Keratinocyte (primary cell): ENCODE results near the gene CACNG5. TPM values are rescaled to one million over a fixed set of nuclear protein-coding genes. Genes with fewer than 3 reads are reported as not detected.

Experiments used
- DNase-seq: peaks from one replicate; pipeline ENCODE4 v3.0.0-alpha.2; 2011; ENCODE audit warnings: low read depth, missing footprints, low spot score
- FAIRE-seq: peaks from 2 replicates; lab custom pipeline; 2011; peaks lifted over from hg19 to GRCh38; lab: Jason Lieb, UNC
- H2AFZ ChIP-seq: 2 replicates; pipeline ENCODE4 v1.6.0; 2012; ENCODE audit warnings: low read length, control low read depth, inconsistent platforms; ENCODE audit not compliant: control insufficient read depth
- H3K27ac ChIP-seq: 2 replicates; pipeline ENCODE4 v1.5.1; 2011; ENCODE audit warnings: low read length; ENCODE audit not compliant: control insufficient read depth, insufficient read depth
- H3K27me3 ChIP-seq: 3 replicates; pipeline ENCODE4 v1.6.0; 2011; ENCODE audit warnings: low read length; ENCODE audit not compliant: control insufficient read depth, insufficient read depth; ENCODE audit errors: extremely low read depth
- H3K36me3 ChIP-seq, 2 experiments: 2 replicates in 1 of 2; 3 replicates in 1 of 2; pipeline ENCODE4 v1.5.1; 2011; ENCODE audit warnings: low read length in 2 of 2, mild to moderate bottlenecking in 1 of 2; ENCODE audit not compliant: control insufficient read depth in 2 of 2, insufficient read depth in 2 of 2; ENCODE audit errors: extremely low read depth in 1 of 2
- H3K4me1 ChIP-seq: 3 replicates; pipeline ENCODE4 v1.5.1; 2011; ENCODE audit warnings: low read length; ENCODE audit not compliant: control insufficient read depth, insufficient read depth; ENCODE audit errors: extremely low read depth
- H3K4me2 ChIP-seq: 3 replicates; pipeline ENCODE4 v1.6.0; 2011; ENCODE audit warnings: low read depth, low read length; ENCODE audit not compliant: control insufficient read depth, insufficient read depth; ENCODE audit errors: extremely low read depth
- H3K4me3 ChIP-seq, 3 experiments: fragments of 200-600 bp in 1 of 3; sonication (generic) in 1 of 3; 2 replicates in 2 of 3; 3 replicates in 1 of 3; pipeline ENCODE4 v1.5.1; 2011 to 2016; ENCODE audit warnings: low read length in 3 of 3, mild to moderate bottlenecking in 3 of 3, control low read depth in 2 of 3, inconsistent platforms in 1 of 3, low read depth in 1 of 3, mixed read lengths in 1 of 3, mixed run types in 1 of 3, moderate library complexity in 1 of 3; ENCODE audit not compliant: control insufficient read depth in 2 of 3, insufficient read depth in 2 of 3; ENCODE audit errors: extremely low read depth in 1 of 3
- H3K79me2 ChIP-seq: 2 replicates; pipeline ENCODE4 v1.6.0; 2012; ENCODE audit warnings: low read length; ENCODE audit not compliant: control insufficient read depth, insufficient read depth
- H3K9ac ChIP-seq: 3 replicates; pipeline ENCODE4 v1.6.0; 2011; ENCODE audit warnings: low read length; ENCODE audit not compliant: control insufficient read depth, insufficient read depth; ENCODE audit errors: extremely low read depth
- H3K9me1 ChIP-seq: 3 replicates; pipeline ENCODE4 v1.6.0; 2011; ENCODE audit warnings: low read length; ENCODE audit not compliant: control insufficient read depth, insufficient read depth; ENCODE audit errors: extremely low read depth
- H3K9me3 ChIP-seq: 2 replicates; pipeline ENCODE4 v1.5.1; 2012; ENCODE audit warnings: low read depth, low read length; ENCODE audit not compliant: control insufficient read depth
- H4K20me1 ChIP-seq: 3 replicates; pipeline ENCODE4 v1.6.0; 2011; ENCODE audit warnings: low read length; ENCODE audit not compliant: control insufficient read depth, insufficient read depth; ENCODE audit errors: extremely low read depth
- EZH2 ChIP-seq: IDR thresholded peaks from one replicate; pipeline ENCODE4 v1.6.1; 2012; ENCODE audit warnings: inconsistent platforms, mild to moderate bottlenecking, low read length, moderate library complexity
- dilution Hi-C: fragments of 300-500 bp; cut with MboI; formaldehyde crosslinking; loops from one replicate; pipeline ENCODE4 v1.7.0; 2020; ENCODE audit warnings: low sequenced_read_pairs; ENCODE audit not compliant: extremely low pct_ligation_motif_present
- polyA minus RNA-seq, 3 experiments: library from RNA; depleted of rRNA, polyadenylated mRNA; stranded (reverse); fragments of >200 nt; gene quantifications; 1 replicate in 1 of 3; 2 replicates in 1 of 3; 3 replicates in 1 of 3; pipeline ENCODE4 v1.2.3, GENCODE V29; 2011
- polyA plus RNA-seq, 5 experiments: library from polyadenylated mRNA; depleted of rRNA in 3 of 5; stranded (reverse) in 3 of 5; stranded (forward) in 1 of 5; unstranded in 1 of 5; fragments of >200 nt; gene quantifications; 1 replicate in 1 of 5; 2 replicates in 3 of 5; 3 replicates in 1 of 5; pipeline versions ENCODE4 v1.2.1 to v1.2.3, GENCODE V29; 2011 to 2012; ENCODE audit warnings: missing spikeins in 2 of 5, low read depth in 1 of 5, low replicate concordance in 1 of 5
- TF ChIP-seq, protein P1 (sequence below), 3 experiments: IDR thresholded peaks in 1 of 3; conservative IDR thresholded peaks in 1 of 3; optimal IDR thresholded peaks in 1 of 3; 2 replicates in 2 of 3; 3 replicates in 1 of 3; pipeline versions ENCODE3 to v1.5.1; 2011; ENCODE audit warnings: low read length in 3 of 3, mild to moderate bottlenecking in 3 of 3, moderate library complexity in 2 of 3, control low read depth in 1 of 3, inconsistent platforms in 1 of 3; ENCODE audit not compliant: insufficient read depth in 2 of 3; ENCODE audit errors: extremely low read depth in 1 of 3

CACNG5 gene, protein sequence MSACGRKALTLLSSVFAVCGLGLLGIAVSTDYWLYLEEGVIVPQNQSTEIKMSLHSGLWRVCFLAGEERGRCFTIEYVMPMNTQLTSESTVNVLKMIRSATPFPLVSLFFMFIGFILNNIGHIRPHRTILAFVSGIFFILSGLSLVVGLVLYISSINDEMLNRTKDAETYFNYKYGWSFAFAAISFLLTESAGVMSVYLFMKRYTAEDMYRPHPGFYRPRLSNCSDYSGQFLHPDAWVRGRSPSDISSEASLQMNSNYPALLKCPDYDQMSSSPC
- polyA plus RNA-seq = not detected in 3 replicates
- polyA plus RNA-seq (2011; ENCODE audit: low read depth) = not detected
- polyA plus RNA-seq (2011; cell fraction: cytosol; rRNA removed) = not detected in 2 replicates
- not detected in 2 replicates for polyA plus RNA-seq (2011; cell fraction: nucleus; rRNA removed)
- polyA plus RNA-seq (2012; ENCODE audit: low replicate concordance) = not detected in 2 replicates
- not detected in 3 replicates for polyA minus RNA-seq
- polyA minus RNA-seq (2011; cell fraction: cytosol; rRNA and poly(A)+ RNA removed) = not detected
- not detected in 2 replicates for polyA minus RNA-seq (2011; cell fraction: nucleus; rRNA and poly(A)+ RNA removed)

DNA sequence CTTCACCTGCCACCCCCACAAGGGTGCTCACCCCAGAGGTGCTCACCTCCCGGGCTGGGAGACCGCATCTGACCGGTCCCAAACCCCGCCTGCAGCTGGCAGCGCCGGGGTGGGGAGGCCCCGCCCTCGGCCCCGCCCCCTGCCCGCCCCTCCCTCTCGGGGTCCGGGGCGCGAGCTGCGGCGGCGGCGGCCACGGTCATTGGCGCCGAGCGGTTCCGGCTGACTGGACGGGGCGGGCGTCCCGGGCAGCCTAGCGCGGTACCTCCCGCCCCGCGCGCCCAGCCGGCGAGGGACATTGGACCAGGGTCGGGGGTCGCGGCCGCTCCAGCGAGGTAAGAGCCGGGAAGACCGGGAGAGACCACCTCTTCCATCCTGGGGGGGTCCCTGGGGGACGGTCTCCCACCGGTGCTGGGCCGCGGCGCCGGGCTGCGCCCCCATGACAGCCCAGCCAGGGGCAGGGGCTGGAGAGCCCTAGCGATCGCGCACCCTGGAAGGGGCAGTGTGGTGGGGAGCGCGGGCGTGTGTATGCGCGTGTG lies at the start of gene CACNG5:
CACNG5 (plus strand) TSS at position 199 of the 536 bp plus-strand sequence. CDS start 42,216 bp downstream, outside the sequence.
- no peak within 1 kb of the TSS for H3K27ac ChIP-seq
- no peak for DNase-seq
- no peak for FAIRE-seq
- H3K9ac ChIP-seq = no peak within 1 kb of the TSS
- no peaks in the 10 kb centered on the region for H3K9me3 ChIP-seq
- H3K79me2 ChIP-seq = no peaks in the 10 kb centered on the region
- dilution Hi-C loops = no loop called here
- no peaks in the 10 kb centered on the region for H3K9me1 ChIP-seq
- no peaks in the 10 kb centered on the region for H3K4me1 ChIP-seq
- H2AFZ ChIP-seq = no peak within 1 kb of the TSS
- H3K4me2 ChIP-seq = no peak within 1 kb of the TSS
- H3K4me3 ChIP-seq = no peak within 1 kb of the TSS
- peaks cover 41% of the 10 kb centered on the region for H3K27me3 ChIP-seq
- TF ChIP-seq, protein P1, sequence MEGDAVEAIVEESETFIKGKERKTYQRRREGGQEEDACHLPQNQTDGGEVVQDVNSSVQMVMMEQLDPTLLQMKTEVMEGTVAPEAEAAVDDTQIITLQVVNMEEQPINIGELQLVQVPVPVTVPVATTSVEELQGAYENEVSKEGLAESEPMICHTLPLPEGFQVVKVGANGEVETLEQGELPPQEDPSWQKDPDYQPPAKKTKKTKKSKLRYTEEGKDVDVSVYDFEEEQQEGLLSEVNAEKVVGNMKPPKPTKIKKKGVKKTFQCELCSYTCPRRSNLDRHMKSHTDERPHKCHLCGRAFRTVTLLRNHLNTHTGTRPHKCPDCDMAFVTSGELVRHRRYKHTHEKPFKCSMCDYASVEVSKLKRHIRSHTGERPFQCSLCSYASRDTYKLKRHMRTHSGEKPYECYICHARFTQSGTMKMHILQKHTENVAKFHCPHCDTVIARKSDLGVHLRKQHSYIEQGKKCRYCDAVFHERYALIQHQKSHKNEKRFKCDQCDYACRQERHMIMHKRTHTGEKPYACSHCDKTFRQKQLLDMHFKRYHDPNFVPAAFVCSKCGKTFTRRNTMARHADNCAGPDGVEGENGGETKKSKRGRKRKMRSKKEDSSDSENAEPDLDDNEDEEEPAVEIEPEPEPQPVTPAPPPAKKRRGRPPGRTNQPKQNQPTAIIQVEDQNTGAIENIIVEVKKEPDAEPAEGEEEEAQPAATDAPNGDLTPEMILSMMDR (optimal IDR thresholded peaks at IDR 0.05 in 1 of 3, IDR thresholded peaks at IDR 0.05 in 1 of 3, conservative IDR thresholded peaks at IDR 0.05 in 1 of 3; ENCODE audit: extremely low read depth in 1 of 3, insufficient read depth in 2 of 3, low read length in 3 of 3) = no peak
- TF ChIP-seq EZH2 = no peak
- no peaks in the 10 kb centered on the region for H4K20me1 ChIP-seq
- H3K36me3 ChIP-seq = no peaks in the 10 kb centered on the region

- H3K4me2 ChIP-seq = no peak overlapping the region
- no peaks in the 10 kb centered on the region for H3K79me2 ChIP-seq
- H3K9ac ChIP-seq = no peak overlapping the region
- FAIRE-seq = no peak
- H4K20me1 ChIP-seq = no peaks in the 10 kb centered on the region
- H3K4me3 ChIP-seq = no peak overlapping the region
- DNase-seq = no peak
- H3K9me3 ChIP-seq = no peaks in the 10 kb centered on the region
- H2AFZ ChIP-seq = no peak overlapping the region
- no peaks in the 10 kb centered on the region for H3K36me3 ChIP-seq
- H3K27ac ChIP-seq = no peak overlapping the region
- no peaks in the 10 kb centered on the region for H3K27me3 ChIP-seq
- no peaks in the 10 kb centered on the region for H3K9me1 ChIP-seq
- H3K4me1 ChIP-seq = no peaks in the 10 kb centered on the region
- TF ChIP-seq, protein P1 (optimal IDR thresholded peaks at IDR 0.05 in 1 of 3, IDR thresholded peaks at IDR 0.05 in 1 of 3, conservative IDR thresholded peaks at IDR 0.05 in 1 of 3; ENCODE audit: extremely low read depth in 1 of 3, insufficient read depth in 2 of 3, low read length in 3 of 3) = no peak
- TF ChIP-seq EZH2 = no peak
- dilution Hi-C loops = no loop called here
These were observed 48.8 kb upstream of the CACNG5 start for GRCh38 chr17:66786107-66786506.
